A549 (cell line): Measurements from ENCODE around the gene KLHL13.

ENCODE experiments used
- CBX8 ChIP-seq: fragments of 200-600 bp; sonication (generic); IDR thresholded peaks from 2 replicates; pipeline ENCODE4 v1.6.1; 2016
- CTCF ChIP-seq: fragments of >200 bp; sonication (Bioruptor Twin); formaldehyde crosslinking; IDR thresholded peaks from 3 replicates; pipeline ENCODE4 v1.5.1; 2016
- EP300 ChIP-seq, 2 experiments: fragments of >200 bp; sonication (Bioruptor Twin); formaldehyde crosslinking; IDR thresholded peaks; 2 replicates in 1 of 2; 3 replicates in 1 of 2; pipeline ENCODE4 v1.6.1; 2016 to 2017
- ESRRA ChIP-seq: fragments of 150-350 bp; IDR thresholded peaks from 2 replicates; pipeline ENCODE4 v1.6.1; 2014; ENCODE audit warnings: mild to moderate bottlenecking, low read length, borderline replicate concordance
- FOSL2 ChIP-seq, 2 experiments: fragments of 450-650 bp in 1 of 2; fragments of >200 bp in 1 of 2; sonication (Bioruptor Twin) in 1 of 2; formaldehyde crosslinking; IDR thresholded peaks; 2 replicates each; pipeline versions ENCODE4 v1.5.0 to v1.6.1; 2016 to 2020; ENCODE audit warnings: mild to moderate bottlenecking in 1 of 2, moderate library complexity in 1 of 2
- HDAC2 ChIP-seq: fragments of 200-600 bp; sonication (generic); IDR thresholded peaks from 2 replicates; pipeline ENCODE4 v1.6.1; 2016
- HMGXB4 ChIP-seq: fragments of 250-450 bp; sonication (Bioruptor Pico); IDR thresholded peaks from 2 replicates; pipeline ENCODE4 v1.5.0; 2021; ENCODE audit warnings: mild to moderate bottlenecking, moderate library complexity, borderline replicate concordance
- KDM1A ChIP-seq: fragments of 200-600 bp; sonication (generic); IDR thresholded peaks from 2 replicates; pipeline ENCODE4 v1.6.1; 2016; ENCODE audit warnings: low read depth, mild to moderate bottlenecking
- MYC ChIP-seq: IDR thresholded peaks from 2 replicates; pipeline ENCODE4 v1.6.1; 2012; ENCODE audit warnings: mild to moderate bottlenecking, inconsistent platforms, low read length, improper control_type of control experiment, borderline replicate concordance
- POLR2A ChIP-seq: IDR thresholded peaks from 2 replicates; pipeline ENCODE4 v1.6.1; 2012; ENCODE audit warnings: mild to moderate bottlenecking, low read length
- RAD21 ChIP-seq, 2 experiments: fragments of >200 bp in 1 of 2; sonication (Bioruptor Twin) in 1 of 2; formaldehyde crosslinking in 1 of 2; IDR thresholded peaks in 1 of 2; conservative IDR thresholded peaks in 1 of 2; 2 replicates in 1 of 2; 3 replicates in 1 of 2; pipeline ENCODE4 v1.6.1; 2012 to 2018; ENCODE audit warnings: inconsistent platforms in 1 of 2
- SREBF2 ChIP-seq: fragments of 450-650 bp; IDR thresholded peaks from 2 replicates; pipeline ENCODE4 v1.6.1; 2014; ENCODE audit warnings: mild to moderate bottlenecking, moderate library complexity
- TF ChIP-seq, protein P1 (sequence below): fragments of 250-450 bp; sonication (Bioruptor Pico); IDR thresholded peaks from 2 replicates; pipeline ENCODE4 v1.5.0; 2020; ENCODE audit warnings: low read depth, mild to moderate bottlenecking, moderate library complexity

DNA sequence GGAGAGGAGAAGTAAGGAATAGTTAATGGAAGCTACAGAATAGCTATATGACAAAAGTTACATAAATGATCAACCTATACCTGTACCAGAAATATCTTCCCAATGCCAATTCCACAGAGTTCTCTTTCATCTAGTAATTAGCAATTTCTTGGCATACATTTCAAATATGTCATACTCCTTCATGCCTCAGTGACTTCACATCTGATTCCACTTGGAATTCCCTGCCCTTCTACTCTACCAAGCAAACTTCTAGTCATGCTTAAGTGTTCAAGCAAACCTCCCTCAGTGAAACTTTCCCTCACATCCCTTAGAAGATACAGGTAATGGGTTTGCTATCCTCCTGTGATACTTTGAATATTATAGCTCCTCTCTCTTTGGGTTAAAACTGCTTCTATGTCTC is 127.1 kb downstream of the KLHL13 start:
- TF ChIP-seq EP300 (IDR thresholded peaks at IDR 0.05) = no peak
- no peak for TF ChIP-seq CTCF
- no peak for TF ChIP-seq MYC
- TF ChIP-seq POLR2A = no peak
- TF ChIP-seq, protein P1, sequence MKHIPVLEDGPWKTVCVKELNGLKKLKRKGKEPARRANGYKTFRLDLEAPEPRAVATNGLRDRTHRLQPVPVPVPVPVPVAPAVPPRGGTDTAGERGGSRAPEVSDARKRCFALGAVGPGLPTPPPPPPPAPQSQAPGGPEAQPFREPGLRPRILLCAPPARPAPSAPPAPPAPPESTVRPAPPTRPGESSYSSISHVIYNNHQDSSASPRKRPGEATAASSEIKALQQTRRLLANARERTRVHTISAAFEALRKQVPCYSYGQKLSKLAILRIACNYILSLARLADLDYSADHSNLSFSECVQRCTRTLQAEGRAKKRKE (CRISPR knock-in tag) = no peak
- no peak for TF ChIP-seq FOSL2 (IDR thresholded peaks at IDR 0.05)
- TF ChIP-seq FOSL2 (CRISPR knock-in tag; IDR thresholded peaks at IDR 0.05) = no peak
- no peak for TF ChIP-seq HMGXB4
- TF ChIP-seq ESRRA = no peak
- no peak for TF ChIP-seq KDM1A
- TF ChIP-seq RAD21 (conservative IDR thresholded peaks at IDR 0.05 in 1 of 2, IDR thresholded peaks at IDR 0.05 in 1 of 2) = no peak
- no peak for TF ChIP-seq CBX8
- TF ChIP-seq SREBF2 = no peak
- TF ChIP-seq HDAC2 = no peak
